Superior temporal gyrus (tissue), 1 donor: Measurements from ENCODE around the gene ITPR2.
"Not testable (repeated sequence)": the region's sequence is repeated elsewhere in the genome, so short reads cannot be mapped to it uniquely, and the experiment has no call there.

Experiments
- DNase-seq: peaks from one replicate; pipeline ENCODE4 v3.0.0-alpha.2; 2016; ENCODE audit errors: extremely low spot score

The ITPR2 gene

GRCh38 chr12:26789731-26790644 is 43.0 kb downstream of the ITPR2 start:
- no peak for DNase-seq

- DNase-seq, result no peak
Observed at GRCh38 chr12:26786865-26787514, 46.0 kb downstream of the ITPR2 start.

DNA sequence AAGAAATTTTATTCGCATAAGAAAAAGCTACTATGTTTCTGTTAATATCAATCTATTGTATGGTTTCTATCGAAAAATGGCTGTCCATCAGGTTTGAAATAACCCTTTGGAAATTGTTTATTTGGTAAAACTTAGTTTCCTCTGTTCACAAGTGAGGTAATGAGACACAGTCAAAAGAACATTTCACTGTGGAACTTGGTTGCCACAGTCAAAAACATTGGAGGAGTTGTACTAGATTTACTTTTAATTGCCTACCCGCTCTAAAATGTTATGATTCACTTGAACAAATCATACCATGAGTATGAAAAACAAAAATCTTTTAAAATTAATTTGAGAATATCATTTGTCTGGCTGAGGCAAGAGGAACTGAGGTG is 46.5 kb downstream of the ITPR2 start:
- DNase-seq, result no peak

GRCh38 chr12:26783816-26784379 is 49.1 kb downstream of the ITPR2 start:
- not testable (repeated sequence) for DNase-seq

- DNase-seq, result no peak
Observed at GRCh38 chr12:26783131-26783526, 49.9 kb downstream of the ITPR2 start.

- DNase-seq, result no peak
Observed at GRCh38 chr12:26782372-26783130, 50.4 kb downstream of the ITPR2 start.

DNA sequence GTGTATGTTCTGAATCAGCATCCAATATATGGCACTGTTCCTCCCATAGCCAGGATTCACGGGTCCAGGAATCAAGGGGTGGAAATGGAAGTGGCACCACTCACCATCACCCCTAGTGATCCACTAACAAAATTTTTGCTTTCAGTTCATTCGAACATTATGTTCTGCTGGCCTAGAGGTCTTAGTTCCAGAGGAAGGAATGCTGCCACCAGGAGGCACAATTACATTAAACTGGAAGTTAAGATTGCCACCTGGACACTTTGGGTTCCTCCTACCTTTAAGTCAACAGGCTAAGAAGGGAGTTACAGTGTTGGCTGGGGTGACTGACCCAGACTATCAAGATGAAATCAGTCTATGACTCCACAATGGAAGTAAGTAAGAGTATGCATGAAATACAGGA is 52.3 kb downstream of the ITPR2 start:
- DNase-seq, result not testable (repeated sequence)

- not testable (repeated sequence) for DNase-seq
Observed at GRCh38 chr12:26778173-26778775, 54.7 kb downstream of the ITPR2 start.

GRCh38 chr12:26777236-26777635 is 55.8 kb downstream of the ITPR2 start:
- DNase-seq, result no peak

- not testable (repeated sequence) for DNase-seq
Observed at GRCh38 chr12:26775991-26776390, 57.0 kb downstream of the ITPR2 start.

- no peak for DNase-seq
Observed at GRCh38 chr12:26773313-26774104, 59.5 kb downstream of the ITPR2 start.

GRCh38 chr12:26771861-26772260 is 61.1 kb downstream of the ITPR2 start:
- DNase-seq, result no peak

- DNase-seq, result no peak
Observed at GRCh38 chr12:26770239-26771070, 62.5 kb downstream of the ITPR2 start.

DNA sequence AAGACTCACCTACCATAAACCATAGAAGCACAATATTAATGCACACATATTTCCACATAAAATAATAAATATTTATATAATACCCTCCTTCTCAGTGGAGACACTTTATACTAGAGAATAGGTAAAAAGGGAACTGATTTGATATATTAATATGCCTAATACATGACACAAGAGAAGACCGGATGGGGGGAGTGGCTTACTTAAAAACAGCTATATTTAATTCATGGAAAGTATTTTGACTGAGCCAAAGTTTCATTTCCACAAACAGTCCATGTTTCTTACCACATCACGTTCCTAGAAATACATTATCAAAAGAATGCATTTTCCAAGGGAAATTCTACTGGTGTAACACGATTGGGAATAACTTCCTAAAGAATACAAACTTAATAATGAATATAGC is 63.4 kb downstream of the ITPR2 start:
- DNase-seq, result no peak

- no peak for DNase-seq
Observed at GRCh38 chr12:26768611-26769603, 64.1 kb downstream of the ITPR2 start.

GRCh38 chr12:26767865-26768264 is 65.1 kb downstream of the ITPR2 start:
- no peak for DNase-seq

- DNase-seq, result no peak
Observed at GRCh38 chr12:26767116-26767515, 65.9 kb downstream of the ITPR2 start.

- DNase-seq, result no peak
Observed at GRCh38 chr12:26762186-26762585, 70.8 kb downstream of the ITPR2 start.

DNA sequence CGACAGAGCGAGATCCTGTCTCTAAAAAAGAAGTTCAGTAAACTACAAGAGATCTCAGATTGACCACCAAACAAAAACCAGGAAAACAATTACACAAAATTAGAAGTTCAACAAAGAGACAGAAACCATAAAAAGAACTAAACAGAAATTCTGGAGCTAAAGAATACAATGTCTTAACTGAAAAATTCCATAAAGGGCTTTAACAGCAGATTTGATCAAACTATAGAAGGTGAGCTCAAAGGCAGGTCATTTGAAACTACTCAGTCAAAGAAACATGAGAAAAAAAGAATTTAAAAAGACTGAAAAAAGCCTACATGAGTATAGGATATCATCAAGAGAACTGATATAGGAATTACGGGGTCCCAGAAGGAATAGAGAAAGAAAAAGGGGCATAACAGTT is 71.2 kb downstream of the ITPR2 start:
- no peak for DNase-seq
